Measurements from ENCODE around the gene MAPK11. TPM values are rescaled to one million over a fixed set of nuclear protein-coding genes. Genes with fewer than 3 reads are reported as not detected.

The MAPK11 gene
- total and polyA plus RNA-seq, 9 of the 15 experiments (the other 6 are each of a cell fraction or from before 2014, with no cell fraction given), result 0.06 to 14.6 (median 5.3) TPM

DNA sequence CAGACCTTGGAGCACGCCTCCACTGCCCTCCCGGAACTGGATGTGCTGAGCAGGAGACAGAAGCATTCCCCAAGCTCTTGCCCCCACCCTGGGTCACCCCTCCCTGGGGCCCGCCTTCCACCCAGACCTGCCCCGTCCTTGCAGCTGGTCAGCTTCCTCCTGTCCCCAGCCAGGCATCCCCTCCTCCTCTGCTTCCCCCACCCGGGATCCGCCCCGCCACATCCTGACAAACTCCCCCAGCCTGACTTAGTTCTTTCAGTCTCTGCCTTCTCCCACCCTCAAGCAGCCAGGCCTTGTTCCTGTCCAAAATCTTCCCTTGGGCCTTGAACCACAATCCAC is 38.4 kb upstream of the MAPK11 start (continued):
- TF ChIP-seq, protein P1, sequence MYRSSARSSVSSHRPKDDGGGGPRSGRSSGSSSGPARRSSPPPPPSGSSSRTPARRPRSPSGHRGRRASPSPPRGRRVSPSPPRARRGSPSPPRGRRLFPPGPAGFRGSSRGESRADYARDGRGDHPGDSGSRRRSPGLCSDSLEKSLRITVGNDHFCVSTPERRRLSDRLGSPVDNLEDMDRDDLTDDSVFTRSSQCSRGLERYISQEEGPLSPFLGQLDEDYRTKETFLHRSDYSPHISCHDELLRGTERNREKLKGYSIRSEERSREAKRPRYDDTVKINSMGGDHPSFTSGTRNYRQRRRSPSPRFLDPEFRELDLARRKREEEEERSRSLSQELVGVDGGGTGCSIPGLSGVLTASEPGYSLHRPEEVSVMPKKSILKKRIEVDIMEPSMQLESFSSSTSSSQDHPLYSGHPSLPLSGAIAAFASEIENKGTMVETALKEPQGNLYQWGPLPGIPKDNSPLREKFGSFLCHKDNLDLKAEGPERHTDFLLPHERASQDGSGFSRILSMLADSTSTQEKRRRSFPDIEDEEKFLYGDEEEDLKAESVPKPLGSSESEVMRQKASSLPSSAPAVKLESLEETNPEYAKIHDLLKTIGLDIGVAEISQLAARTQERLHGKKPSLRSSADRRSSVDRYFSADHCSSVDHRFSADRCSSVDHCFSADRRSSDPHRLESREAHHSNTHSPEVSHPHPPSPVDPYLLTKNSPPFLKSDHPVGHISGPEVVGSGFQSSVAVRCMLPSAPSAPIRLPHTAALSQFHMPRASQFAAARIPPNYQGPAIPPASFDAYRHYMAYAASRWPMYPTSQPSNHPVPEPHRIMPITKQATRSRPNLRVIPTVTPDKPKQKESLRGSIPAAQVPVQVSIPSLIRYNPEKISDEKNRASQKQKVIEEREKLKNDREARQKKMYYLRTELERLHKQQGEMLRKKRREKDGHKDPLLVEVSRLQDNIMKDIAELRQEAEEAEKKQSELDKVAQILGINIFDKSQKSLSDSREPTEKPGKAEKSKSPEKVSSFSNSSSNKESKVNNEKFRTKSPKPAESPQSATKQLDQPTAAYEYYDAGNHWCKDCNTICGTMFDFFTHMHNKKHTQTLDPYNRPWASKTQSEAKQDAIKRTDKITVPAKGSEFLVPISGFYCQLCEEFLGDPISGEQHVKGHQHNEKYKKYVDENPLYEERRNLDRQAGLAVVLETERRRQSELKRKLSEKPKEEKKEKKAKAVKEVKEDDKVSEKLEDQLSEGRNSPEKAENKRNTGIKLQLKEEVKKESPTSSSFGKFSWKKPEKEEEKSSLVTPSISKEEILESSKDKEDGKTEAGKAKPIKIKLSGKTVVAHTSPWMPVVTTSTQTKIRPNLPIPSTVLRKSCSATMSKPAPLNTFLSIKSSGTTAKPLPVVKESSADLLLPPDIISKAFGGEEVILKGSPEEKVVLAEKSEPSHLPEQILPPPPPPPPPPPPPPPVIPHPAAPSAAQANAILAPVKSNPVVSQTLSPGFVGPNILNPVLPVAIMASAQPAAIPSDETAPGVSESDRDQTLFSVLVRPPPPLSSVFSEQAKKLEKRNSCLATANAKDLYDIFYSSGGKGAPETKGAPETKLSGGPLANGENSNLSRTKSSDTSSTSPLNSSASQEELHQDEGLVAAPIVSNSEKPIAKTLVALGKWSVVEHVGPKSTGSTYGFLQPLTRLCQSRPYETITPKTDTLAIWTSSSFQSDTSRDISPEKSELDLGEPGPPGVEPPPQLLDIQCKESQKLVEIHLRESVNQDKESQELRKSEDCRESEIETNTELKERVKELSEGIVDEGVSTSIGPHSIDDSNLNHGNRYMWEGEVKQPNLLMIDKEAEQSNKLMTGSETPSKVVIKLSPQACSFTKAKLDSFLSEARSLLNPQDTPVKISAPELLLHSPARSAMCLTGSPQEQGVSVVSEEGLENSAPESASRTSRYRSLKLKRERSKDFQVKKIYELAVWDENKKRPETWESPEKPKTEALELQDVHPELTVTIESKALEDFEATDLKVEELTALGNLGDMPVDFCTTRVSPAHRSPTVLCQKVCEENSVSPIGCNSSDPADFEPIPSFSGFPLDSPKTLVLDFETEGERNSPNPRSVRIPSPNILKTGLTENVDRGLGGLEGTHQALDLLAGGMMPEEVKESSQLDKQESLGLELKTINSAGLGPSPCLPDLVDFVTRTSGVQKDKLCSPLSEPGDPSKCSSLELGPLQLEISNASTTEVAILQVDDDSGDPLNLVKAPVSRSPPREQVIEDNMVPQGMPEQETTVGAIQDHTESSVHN (IDR thresholded peaks at IDR 0.05; ENCODE audit: borderline replicate concordance in 1 of 2, low read depth in 1 of 2), result no peak
- peak; percentile 59; the same call in 1 of the 2 replicates for TF ChIP-seq RNF2 (IDR thresholded peaks at IDR 0.05)
- no peak for TF ChIP-seq GTF2F1 (IDR thresholded peaks at IDR 0.05; ENCODE audit: low read depth, low read length)
- no peak for TF ChIP-seq COPS2 (conservative IDR thresholded peaks at IDR 0.05)
- no peak for TF ChIP-seq ZNF354B (CRISPR knock-in tag; IDR thresholded peaks at IDR 0.05)
- TF ChIP-seq, protein P2, sequence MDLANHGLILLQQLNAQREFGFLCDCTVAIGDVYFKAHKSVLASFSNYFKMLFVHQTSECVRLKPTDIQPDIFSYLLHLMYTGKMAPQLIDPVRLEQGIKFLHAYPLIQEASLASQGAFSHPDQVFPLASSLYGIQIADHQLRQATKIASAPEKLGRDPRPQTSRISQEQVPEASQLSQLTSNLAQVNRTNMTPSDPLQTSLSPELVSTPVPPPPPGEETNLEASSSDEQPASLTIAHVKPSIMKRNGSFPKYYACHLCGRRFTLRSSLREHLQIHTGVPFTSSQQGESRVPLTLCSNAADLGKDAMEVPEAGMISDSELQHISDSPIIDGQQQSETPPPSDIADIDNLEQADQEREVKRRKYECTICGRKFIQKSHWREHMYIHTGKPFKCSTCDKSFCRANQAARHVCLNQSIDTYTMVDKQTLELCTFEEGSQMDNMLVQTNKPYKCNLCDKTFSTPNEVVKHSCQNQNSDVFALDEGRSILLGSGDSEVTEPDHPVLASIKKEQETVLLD (IDR thresholded peaks at IDR 0.05), result no peak
- TF ChIP-seq ZNF830 (CRISPR knock-in tag; IDR thresholded peaks at IDR 0.05), result no peak
- TF ChIP-seq RCOR1 (IDR thresholded peaks at IDR 0.05; ENCODE audit: borderline replicate concordance in 1 of 2, low read depth in 2 of 2, low read length in 2 of 2), result no peak
- TF ChIP-seq ESRRB (CRISPR knock-in tag; IDR thresholded peaks at IDR 0.05; ENCODE audit: borderline replicate concordance), result no peak
- no peak for TF ChIP-seq ZZZ3 (IDR thresholded peaks at IDR 0.05)
- TF ChIP-seq SMARCA4 (IDR thresholded peaks at IDR 0.05), result no peak
- TF ChIP-seq TSC22D4 (tag; IDR thresholded peaks at IDR 0.05), result no peak
- TF ChIP-seq POLR2AphosphoS5 (IDR thresholded peaks at IDR 0.05; ENCODE audit: control insufficient read depth, insufficient read depth, low read depth, low read length), result no peak
- TF ChIP-seq HNRNPH1 (optimal IDR thresholded peaks at IDR 0.05; ENCODE audit: low read depth, low read length), result no peak
- peak; percentile 89 for TF ChIP-seq TFAP4 (CRISPR knock-in tag; IDR thresholded peaks at IDR 0.05; ENCODE audit: borderline replicate concordance)
- TF ChIP-seq ZNF431 (CRISPR knock-in tag; IDR thresholded peaks at IDR 0.05), result no peak
- TF ChIP-seq ZNF133 (CRISPR knock-in tag; IDR thresholded peaks at IDR 0.05), result no peak
- TF ChIP-seq NR3C1 (CRISPR knock-in tag; IDR thresholded peaks at IDR 0.05), result no peak
- peak; percentile 32 for TF ChIP-seq GABPA (tag; conservative IDR thresholded peaks at IDR 0.05; ENCODE audit: low read depth)
- TF ChIP-seq SUPT5H (IDR thresholded peaks at IDR 0.05), result 0 out of 2 replicates have a peak, but pooled peaks have one; percentile 29
- no peak for TF ChIP-seq HEY1 (CRISPR knock-in tag; IDR thresholded peaks at IDR 0.05; ENCODE audit: borderline replicate concordance)

All from K562 (cell line).